SK-N-SH treated with all-trans-retinoic acid at 6 μM for 48 hours (cell line): ENCODE data around the gene ULK4.

ENCODE experiments used
- ISL1 ChIP-seq: fragments of 250-450 bp; sonication (Bioruptor Pico); IDR thresholded peaks from 2 replicates; pipeline ENCODE4 v2.1.2; 2022; ENCODE audit warnings: mild to moderate bottlenecking, moderate library complexity
- PATZ1 ChIP-seq: fragments of 250-450 bp; sonication (Bioruptor Pico); IDR thresholded peaks from 2 replicates; pipeline ENCODE4 v1.8.0; 2020; ENCODE audit warnings: mild to moderate bottlenecking, moderate library complexity, borderline replicate concordance
- ZFP3 ChIP-seq: fragments of 250-450 bp; sonication (Bioruptor Pico); IDR thresholded peaks from 2 replicates; pipeline ENCODE4 v1.5.0; 2020; ENCODE audit warnings: mild to moderate bottlenecking, moderate library complexity
- ZFP30 ChIP-seq: fragments of 450-650 bp; formaldehyde crosslinking; IDR thresholded peaks from 2 replicates; pipeline ENCODE4 v1.5.0; 2022; ENCODE audit warnings: mild to moderate bottlenecking, moderate library complexity

- no peak for TF ChIP-seq ZFP3 (CRISPR knock-in tag)
- TF ChIP-seq PATZ1 (CRISPR knock-in tag) = no peak
- no peak for TF ChIP-seq ISL1 (CRISPR knock-in tag)
- no peak for TF ChIP-seq ZFP30 (CRISPR knock-in tag)
Measured at GRCh38 chr3:41223691-41224090, 738.2 kb downstream of the ULK4 start.
